ENCODE measurements around the gene PTBP1.

DNA sequence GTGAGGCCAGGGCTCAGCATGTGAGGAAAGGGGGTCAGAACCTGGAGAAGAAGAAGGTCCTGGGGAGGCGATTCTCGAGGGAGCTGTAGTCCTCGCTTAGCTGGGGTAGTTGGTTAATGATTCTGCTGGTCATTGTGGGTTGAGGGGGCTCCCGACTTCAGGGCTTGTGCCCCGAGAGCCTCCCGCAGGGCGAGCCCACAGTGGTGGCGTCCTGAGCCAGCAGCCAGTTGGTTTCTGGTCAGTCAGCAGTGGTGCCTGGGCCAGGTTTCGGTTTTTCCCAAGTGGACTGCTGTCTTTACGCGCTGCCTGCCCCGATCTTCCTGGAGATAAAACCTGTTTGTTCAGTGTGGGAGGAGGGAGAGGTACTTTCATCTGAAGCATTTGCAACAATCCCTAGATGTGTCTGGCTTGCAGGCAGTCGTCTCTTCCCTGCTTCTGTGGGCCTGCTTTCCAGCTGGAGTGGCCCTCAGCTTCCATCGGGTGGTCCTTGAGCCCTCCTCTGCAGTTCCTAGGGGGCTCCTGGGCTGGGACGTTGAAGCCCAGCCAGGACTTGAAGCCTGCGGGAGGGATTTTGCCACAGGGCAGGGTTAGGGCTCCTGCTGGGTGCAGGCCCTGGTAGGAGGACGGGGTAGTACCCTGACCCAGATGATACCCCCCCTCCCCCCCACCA, 3.2 kb downstream of the PTBP1 start:
- TF ChIP-seq, protein P1, sequence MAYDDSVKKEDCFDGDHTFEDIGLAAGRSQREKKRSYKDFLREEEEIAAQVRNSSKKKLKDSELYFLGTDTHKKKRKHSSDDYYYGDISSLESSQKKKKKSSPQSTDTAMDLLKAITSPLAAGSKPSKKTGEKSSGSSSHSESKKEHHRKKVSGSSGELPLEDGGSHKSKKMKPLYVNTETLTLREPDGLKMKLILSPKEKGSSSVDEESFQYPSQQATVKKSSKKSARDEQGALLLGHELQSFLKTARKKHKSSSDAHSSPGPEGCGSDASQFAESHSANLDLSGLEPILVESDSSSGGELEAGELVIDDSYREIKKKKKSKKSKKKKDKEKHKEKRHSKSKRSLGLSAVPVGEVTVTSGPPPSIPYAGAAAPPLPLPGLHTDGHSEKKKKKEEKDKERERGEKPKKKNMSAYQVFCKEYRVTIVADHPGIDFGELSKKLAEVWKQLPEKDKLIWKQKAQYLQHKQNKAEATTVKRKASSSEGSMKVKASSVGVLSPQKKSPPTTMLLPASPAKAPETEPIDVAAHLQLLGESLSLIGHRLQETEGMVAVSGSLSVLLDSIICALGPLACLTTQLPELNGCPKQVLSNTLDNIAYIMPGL (CRISPR knock-in tag; IDR thresholded peaks at IDR 0.05): no peak
- TF ChIP-seq, protein P2, sequence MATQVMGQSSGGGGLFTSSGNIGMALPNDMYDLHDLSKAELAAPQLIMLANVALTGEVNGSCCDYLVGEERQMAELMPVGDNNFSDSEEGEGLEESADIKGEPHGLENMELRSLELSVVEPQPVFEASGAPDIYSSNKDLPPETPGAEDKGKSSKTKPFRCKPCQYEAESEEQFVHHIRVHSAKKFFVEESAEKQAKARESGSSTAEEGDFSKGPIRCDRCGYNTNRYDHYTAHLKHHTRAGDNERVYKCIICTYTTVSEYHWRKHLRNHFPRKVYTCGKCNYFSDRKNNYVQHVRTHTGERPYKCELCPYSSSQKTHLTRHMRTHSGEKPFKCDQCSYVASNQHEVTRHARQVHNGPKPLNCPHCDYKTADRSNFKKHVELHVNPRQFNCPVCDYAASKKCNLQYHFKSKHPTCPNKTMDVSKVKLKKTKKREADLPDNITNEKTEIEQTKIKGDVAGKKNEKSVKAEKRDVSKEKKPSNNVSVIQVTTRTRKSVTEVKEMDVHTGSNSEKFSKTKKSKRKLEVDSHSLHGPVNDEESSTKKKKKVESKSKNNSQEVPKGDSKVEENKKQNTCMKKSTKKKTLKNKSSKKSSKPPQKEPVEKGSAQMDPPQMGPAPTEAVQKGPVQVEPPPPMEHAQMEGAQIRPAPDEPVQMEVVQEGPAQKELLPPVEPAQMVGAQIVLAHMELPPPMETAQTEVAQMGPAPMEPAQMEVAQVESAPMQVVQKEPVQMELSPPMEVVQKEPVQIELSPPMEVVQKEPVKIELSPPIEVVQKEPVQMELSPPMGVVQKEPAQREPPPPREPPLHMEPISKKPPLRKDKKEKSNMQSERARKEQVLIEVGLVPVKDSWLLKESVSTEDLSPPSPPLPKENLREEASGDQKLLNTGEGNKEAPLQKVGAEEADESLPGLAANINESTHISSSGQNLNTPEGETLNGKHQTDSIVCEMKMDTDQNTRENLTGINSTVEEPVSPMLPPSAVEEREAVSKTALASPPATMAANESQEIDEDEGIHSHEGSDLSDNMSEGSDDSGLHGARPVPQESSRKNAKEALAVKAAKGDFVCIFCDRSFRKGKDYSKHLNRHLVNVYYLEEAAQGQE (IDR thresholded peaks at IDR 0.05; ENCODE audit: borderline replicate concordance): no peak
- TF ChIP-seq, protein P2 (CRISPR knock-in tag; IDR thresholded peaks at IDR 0.05; ENCODE audit: low read depth): no peak
- TF ChIP-seq, protein P3, sequence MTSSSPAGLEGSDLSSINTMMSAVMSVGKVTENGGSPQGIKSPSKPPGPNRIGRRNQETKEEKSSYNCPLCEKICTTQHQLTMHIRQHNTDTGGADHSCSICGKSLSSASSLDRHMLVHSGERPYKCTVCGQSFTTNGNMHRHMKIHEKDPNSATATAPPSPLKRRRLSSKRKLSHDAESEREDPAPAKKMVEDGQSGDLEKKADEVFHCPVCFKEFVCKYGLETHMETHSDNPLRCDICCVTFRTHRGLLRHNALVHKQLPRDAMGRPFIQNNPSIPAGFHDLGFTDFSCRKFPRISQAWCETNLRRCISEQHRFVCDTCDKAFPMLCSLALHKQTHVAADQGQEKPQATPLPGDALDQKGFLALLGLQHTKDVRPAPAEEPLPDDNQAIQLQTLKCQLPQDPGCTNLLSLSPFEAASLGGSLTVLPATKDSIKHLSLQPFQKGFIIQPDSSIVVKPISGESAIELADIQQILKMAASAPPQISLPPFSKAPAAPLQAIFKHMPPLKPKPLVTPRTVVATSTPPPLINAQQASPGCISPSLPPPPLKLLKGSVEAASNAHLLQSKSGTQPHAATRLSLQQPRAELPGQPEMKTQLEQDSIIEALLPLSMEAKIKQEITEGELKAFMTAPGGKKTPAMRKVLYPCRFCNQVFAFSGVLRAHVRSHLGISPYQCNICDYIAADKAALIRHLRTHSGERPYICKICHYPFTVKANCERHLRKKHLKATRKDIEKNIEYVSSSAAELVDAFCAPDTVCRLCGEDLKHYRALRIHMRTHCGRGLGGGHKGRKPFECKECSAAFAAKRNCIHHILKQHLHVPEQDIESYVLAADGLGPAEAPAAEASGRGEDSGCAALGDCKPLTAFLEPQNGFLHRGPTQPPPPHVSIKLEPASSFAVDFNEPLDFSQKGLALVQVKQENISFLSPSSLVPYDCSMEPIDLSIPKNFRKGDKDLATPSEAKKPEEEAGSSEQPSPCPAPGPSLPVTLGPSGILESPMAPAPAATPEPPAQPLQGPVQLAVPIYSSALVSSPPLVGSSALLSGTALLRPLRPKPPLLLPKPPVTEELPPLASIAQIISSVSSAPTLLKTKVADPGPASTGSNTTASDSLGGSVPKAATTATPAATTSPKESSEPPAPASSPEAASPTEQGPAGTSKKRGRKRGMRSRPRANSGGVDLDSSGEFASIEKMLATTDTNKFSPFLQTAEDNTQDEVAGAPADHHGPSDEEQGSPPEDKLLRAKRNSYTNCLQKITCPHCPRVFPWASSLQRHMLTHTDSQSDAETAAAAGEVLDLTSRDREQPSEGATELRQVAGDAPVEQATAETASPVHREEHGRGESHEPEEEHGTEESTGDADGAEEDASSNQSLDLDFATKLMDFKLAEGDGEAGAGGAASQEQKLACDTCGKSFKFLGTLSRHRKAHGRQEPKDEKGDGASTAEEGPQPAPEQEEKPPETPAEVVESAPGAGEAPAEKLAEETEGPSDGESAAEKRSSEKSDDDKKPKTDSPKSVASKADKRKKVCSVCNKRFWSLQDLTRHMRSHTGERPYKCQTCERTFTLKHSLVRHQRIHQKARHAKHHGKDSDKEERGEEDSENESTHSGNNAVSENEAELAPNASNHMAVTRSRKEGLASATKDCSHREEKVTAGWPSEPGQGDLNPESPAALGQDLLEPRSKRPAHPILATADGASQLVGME (CRISPR knock-in tag; IDR thresholded peaks at IDR 0.05): no peak
- TF ChIP-seq, protein P4, sequence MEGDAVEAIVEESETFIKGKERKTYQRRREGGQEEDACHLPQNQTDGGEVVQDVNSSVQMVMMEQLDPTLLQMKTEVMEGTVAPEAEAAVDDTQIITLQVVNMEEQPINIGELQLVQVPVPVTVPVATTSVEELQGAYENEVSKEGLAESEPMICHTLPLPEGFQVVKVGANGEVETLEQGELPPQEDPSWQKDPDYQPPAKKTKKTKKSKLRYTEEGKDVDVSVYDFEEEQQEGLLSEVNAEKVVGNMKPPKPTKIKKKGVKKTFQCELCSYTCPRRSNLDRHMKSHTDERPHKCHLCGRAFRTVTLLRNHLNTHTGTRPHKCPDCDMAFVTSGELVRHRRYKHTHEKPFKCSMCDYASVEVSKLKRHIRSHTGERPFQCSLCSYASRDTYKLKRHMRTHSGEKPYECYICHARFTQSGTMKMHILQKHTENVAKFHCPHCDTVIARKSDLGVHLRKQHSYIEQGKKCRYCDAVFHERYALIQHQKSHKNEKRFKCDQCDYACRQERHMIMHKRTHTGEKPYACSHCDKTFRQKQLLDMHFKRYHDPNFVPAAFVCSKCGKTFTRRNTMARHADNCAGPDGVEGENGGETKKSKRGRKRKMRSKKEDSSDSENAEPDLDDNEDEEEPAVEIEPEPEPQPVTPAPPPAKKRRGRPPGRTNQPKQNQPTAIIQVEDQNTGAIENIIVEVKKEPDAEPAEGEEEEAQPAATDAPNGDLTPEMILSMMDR (IDR thresholded peaks at IDR 0.05 in 2 of 3, conservative IDR thresholded peaks at IDR 0.05 in 1 of 3; ENCODE audit: insufficient read depth in 2 of 3, low read depth in 1 of 3, low read length in 3 of 3): no peak; a peak in 1 of 6 replicates

All from K562 (cell line).